DMS 273 (cell line): ENCODE measurements around the gene PPP1R13B.
"Not testable (repeated sequence)": the region's sequence is repeated elsewhere in the genome, so short reads cannot be mapped to it uniquely, and the experiment has no call there.

ENCODE experiments used
- DNase-seq: peaks from one replicate; lab custom pipeline; 2025; ENCODE audit not compliant: unreplicated experiment; lab: John Stamatoyannopoulos, UW

Gene PPP1R13B

GRCh38 chr14:103802356-103802755, 45.0 kb downstream of the PPP1R13B start:
- no peak for DNase-seq

- peak; percentile 13 for DNase-seq
These were observed 45.9 kb downstream of the PPP1R13B start for GRCh38 chr14:103801459-103801858.

GRCh38 chr14:103793192-103793591, 54.2 kb downstream of the PPP1R13B start:
- peak; percentile 22 for DNase-seq

- no peak for DNase-seq
These were observed 59.3 kb downstream of the PPP1R13B start for GRCh38 chr14:103788086-103788485.

- no peak for DNase-seq
These were observed 65.0 kb downstream of the PPP1R13B start for GRCh38 chr14:103782376-103782775.

- not testable (repeated sequence) for DNase-seq
These were observed 71.1 kb downstream of the PPP1R13B start for GRCh38 chr14:103776319-103776718.

GRCh38 chr14:103775506-103775905, 71.9 kb downstream of the PPP1R13B start:
- DNase-seq: no peak

GRCh38 chr14:103773521-103773920, 73.9 kb downstream of the PPP1R13B start:
- DNase-seq: no peak

GRCh38 chr14:103772078-103772712, 75.2 kb downstream of the PPP1R13B start:
- peak; percentile 18 for DNase-seq

- DNase-seq: peak; percentile 10
These were observed 76.5 kb downstream of the PPP1R13B start for GRCh38 chr14:103770902-103771301.

GRCh38 chr14:103770500-103770899, 76.9 kb downstream of the PPP1R13B start:
- DNase-seq: no peak

GRCh38 chr14:103767336-103767894, 80.0 kb downstream of the PPP1R13B start:
- no peak for DNase-seq

- no peak for DNase-seq
These were observed 81.8 kb downstream of the PPP1R13B start for GRCh38 chr14:103765526-103765925.

- DNase-seq: no peak
These were observed 83.5 kb downstream of the PPP1R13B start for GRCh38 chr14:103763730-103764488.

- no peak for DNase-seq
These were observed 84.8 kb downstream of the PPP1R13B start for GRCh38 chr14:103762541-103762940.

GRCh38 chr14:103762036-103762435, 85.3 kb downstream of the PPP1R13B start:
- DNase-seq: no peak

- no peak for DNase-seq
These were observed 89.2 kb downstream of the PPP1R13B start for GRCh38 chr14:103758059-103758776.

GRCh38 chr14:103755060-103755459, 92.3 kb downstream of the PPP1R13B start:
- no peak for DNase-seq

GRCh38 chr14:103753774-103754173, 93.6 kb downstream of the PPP1R13B start:
- DNase-seq: no peak

- DNase-seq: no peak
These were observed 97.5 kb downstream of the PPP1R13B start for GRCh38 chr14:103749860-103750259.

- no peak for DNase-seq
These were observed 97.9 kb downstream of the PPP1R13B start for GRCh38 chr14:103749452-103749851.

- no peak for DNase-seq
These were observed 98.9 kb downstream of the PPP1R13B start for GRCh38 chr14:103748534-103748857.
